ENCODE results near the gene GOLGA6L7. TPM values are rescaled to one million over a fixed set of nuclear protein-coding genes. Genes with fewer than 3 reads are reported as not detected.
"Not testable (repeated sequence)": the region's sequence is repeated elsewhere in the genome, so short reads cannot be mapped to it uniquely, and the experiment has no call there.

Gene GOLGA6L7, protein sequence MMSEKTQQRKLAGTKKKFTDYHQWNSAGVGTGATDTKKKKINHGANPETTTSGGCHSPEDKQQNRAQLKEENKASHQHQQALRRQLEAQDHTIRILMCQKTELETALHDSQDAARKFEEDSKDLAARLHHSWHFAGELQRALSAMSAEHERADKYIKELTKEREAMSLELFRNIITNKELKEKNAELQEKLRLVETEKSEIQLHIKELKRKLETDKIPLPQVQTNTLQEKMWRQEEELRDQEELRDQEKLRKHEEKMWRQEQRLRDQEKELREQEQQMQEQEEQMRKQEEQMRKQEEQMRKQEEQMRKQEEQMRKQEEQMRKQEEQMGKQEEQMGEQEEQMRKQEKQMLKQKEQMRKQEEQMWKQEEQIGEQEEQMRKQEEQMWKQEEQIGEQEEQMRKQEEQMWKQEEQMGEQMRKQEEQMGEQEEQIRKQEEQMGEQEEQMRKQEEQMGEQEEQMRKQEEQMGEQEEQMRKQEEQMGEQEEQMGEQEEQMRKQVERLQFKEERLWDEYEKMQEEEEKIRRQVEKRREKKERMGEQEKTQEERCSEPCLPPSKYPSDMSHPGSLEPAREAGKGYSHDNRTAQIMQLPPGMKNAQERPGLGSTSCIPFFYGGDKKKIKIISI
- not detected for total RNA-seq

DNA sequence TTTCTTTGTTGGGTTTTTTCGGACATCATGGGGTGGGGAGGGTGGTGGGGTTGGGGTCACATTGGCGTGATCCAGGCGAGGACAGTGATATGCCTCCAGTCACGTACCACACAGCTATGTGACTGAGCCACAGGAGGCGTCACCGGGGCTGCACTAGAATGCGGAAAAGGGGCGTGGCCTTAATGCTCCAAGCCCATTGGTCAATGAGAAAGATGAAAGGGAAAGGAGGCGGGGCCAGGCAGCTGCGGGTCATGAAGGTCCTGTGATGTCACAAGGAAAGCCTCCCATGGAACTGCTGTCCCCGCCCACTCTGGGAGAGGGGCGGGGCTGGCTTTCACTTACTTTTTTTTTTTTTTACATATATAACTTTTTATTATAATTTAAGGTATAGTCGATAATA, at the start of gene GOLGA6L7:
GOLGA6L7 (minus strand) TSS at position 124 of the 400 bp plus-strand sequence; CDS start at position 29, 95 bp downstream.
- not testable (repeated sequence) for ATAC-seq

- no peak for ATAC-seq
Observed at GRCh38 chr15:28897861-28898585, 49.6 kb upstream of the GOLGA6L7 start.

- no peak for ATAC-seq
Observed at GRCh38 chr15:28896951-28897350, 48.5 kb upstream of the GOLGA6L7 start.

- ATAC-seq: no peak
Observed at GRCh38 chr15:28895566-28895965, 47.1 kb upstream of the GOLGA6L7 start.

DNA sequence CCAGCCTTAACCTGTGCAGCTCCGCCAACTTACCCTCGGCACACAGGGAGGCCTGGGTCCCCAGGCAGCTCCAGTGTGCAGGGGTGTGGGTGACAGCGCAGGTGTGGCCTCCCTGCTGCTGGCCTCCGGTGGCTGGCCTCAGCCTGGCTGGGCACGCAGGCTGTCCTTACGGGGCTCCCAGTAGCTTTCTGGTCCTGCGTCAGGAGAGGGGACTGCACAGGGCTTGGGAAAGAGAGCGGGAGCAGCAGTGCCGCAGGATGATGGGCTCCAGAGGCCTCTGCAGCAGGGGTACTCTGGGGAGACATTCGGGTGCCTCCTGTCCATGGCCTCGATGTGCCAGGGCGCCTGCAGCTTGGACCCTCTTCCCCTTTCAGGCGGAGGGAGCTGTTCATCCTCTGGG, 46.7 kb upstream of the GOLGA6L7 start:
- no peak for ATAC-seq

DNA sequence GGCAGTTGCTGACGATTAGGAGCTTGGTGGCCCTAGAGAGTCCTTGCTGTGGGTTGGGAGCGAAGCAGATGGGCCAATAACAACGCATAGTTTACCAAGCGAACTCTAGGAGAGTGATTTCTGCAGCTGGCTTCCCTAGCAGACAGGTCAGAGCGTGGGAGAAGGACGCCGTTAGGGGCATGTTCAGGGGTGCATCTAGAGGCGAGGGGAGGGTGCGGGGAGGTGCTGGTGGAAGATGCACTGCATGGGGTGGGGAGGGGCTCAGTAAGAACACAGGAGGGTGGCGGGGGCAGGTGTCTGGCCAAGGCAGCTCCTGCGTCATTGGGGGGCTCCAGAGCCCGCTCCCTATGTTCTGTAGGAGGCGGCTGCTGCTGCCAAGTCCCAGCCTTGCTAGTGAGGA, 46.2 kb upstream of the GOLGA6L7 start:
- no peak for ATAC-seq

DNA sequence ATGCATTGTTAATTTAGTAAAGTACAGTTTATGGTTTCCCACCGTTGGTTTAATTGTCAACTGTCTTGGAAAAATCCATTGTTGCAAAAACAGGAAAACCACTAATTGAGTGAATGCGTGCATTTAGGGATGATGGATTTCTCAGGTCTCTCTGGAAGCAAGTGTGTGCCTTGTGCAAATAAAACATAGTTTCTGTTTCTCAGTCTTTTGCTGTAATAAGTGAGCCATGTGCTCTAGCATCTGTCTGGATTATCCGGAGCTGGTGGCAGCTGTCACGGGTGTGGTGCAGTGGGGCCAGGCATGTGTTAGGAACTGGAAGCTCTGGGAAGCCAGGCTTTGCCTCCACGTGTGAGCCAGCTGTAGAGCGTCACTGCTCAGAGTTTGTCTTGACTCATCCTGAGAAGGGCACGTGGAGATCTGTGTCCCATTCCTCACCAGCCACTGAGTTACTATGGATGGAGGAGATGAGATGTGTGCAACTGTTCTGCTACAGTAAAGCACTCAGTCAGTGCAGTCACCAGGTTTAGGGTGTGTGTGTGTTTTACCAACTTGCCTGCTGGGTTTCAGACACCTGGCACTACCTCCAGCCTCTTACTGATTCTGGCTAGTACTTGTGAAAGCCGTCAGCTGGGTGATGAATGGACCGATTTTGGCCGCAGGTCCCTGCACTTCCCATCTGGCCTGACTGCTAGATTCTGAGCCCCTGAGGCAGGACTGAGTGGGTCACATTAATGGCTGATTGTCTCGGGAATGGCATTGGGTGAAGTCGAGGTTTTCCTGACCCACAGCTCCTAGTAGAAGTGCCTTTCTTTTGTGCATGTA, 44.6 kb upstream of the GOLGA6L7 start:
- ATAC-seq: peak; percentile 21

DNA sequence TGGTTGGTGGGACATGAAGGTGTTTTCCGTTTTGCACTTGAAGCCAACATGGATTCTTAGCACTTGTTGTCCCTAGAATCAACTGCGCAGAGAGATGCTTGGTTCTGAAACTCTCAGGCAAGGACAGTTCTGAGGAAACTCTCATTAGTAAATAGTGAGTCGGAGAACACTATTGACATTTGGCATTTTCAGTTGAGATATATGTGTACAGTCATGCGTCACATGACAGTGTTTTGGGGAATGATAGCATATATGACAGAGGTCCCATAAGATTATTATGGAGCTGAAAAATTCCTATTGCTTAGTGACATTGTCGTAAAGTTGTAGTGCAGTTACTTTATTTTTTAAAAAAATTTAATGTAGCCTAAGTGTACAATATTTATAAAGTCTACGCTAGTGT, 43.1 kb upstream of the GOLGA6L7 start:
- no peak for ATAC-seq

GRCh38 chr15:28890711-28891495, 42.5 kb upstream of the GOLGA6L7 start:
- no peak for ATAC-seq

DNA sequence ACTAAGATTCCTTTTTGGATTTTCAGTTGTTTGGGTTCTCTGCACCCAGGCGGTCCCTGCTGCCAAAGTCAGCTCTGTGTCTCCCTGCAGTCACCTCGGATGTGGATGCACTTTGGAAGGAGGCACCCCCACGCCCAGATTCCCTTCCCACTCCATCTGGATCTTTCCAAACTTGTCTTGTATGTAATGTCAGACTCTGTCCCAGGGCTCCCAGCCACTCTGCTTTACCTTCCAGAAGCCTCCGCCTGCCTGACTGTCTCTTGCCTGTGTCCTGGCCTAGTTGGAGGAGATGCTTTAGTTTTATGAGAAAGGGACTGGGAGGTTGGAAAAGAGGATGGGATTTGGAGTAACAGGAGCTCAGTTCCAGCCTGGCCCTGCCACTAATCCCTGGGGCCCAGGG, 41.8 kb upstream of the GOLGA6L7 start:
- not testable (repeated sequence) for ATAC-seq

GRCh38 chr15:28889871-28890270, 41.4 kb upstream of the GOLGA6L7 start:
- ATAC-seq: not testable (repeated sequence)

GRCh38 chr15:28889346-28889745, 40.9 kb upstream of the GOLGA6L7 start:
- ATAC-seq: no peak

GRCh38 chr15:28888900-28889299, 40.5 kb upstream of the GOLGA6L7 start:
- ATAC-seq: no peak

- ATAC-seq: no peak
Observed at GRCh38 chr15:28888302-28888894, 40.0 kb upstream of the GOLGA6L7 start.

GRCh38 chr15:28887339-28888174, 39.1 kb upstream of the GOLGA6L7 start:
- no peak for ATAC-seq

DNA sequence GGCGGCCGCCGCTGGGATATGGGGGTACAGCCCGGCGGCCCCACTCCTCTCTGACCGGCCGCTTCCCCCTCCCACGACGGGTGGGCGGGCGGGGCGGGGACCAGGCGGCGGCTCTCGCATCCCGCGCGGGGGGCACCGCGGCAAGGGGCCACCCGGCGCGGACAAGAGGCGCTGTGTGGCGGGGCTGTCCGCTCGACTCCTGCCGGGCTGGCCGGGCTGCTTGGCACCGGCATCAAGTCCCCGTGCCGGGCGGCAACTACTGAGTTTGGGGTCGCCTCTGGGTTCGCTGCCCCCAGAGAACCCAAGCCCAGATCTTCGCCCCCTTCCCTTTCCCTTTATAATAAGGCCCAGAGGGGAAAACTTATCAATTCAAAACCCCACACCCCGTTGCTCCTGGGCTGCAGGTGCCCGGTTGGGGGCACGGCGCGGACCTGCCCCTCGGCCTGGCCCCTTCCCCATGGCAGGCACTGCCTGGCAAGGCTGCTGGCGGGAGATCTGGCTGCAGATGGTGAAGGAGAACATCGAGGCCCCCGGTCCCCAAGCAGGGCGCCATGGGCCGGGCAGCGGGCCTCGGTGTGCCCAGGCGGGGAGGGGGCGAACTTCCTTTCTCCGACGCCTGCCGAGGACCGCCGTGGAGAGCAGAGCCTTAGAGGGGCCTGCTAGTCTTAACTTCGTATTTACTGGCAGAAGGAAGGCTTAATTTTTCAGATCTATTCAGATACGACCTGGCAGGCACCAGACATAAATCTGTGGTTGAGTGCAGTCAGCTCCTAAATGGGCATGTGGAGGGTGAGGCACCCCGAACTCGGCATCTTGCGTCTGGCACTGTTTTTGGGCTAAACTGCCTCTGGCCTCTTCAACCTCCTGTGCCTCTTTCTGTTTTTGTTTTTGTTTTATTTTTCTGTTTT, 38.2 kb upstream of the GOLGA6L7 start:
- no peak for ATAC-seq

GRCh38 chr15:28885630-28886430, 37.4 kb upstream of the GOLGA6L7 start, which contains the start of gene APBA2:
Gene APBA2, plus strand, starts transcription at chr15:28885974. Its CDS starts 167,911 bp downstream, at chr15:29053885.
- ATAC-seq: peak; percentile 10

GRCh38 chr15:28885128-28885629, 36.7 kb upstream of the GOLGA6L7 start:
- ATAC-seq: no peak

Measured in esophagus mucosa (tissue), 1 donor.